ENCODE results near the gene TFIP11.

Gene TFIP11

DNA sequence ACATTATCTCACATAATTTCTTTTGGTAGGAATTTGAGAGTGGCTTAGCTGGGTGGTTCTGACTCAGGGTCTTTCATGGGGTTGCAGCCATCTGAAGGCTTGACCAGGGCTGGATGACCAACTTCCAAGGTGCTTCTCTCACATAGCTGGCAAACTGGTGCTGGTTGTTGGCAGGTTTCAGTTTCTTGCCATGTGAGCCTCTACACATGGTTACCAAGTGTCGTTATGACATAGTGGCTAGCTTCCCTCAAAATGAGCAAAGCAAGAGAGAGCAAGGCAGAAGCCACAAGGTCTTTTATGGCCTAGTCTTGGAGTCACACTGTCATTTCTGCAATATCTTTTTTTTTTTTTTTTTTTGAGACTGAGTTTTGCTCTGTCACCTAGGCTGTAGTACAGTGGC lies 4.2 kb upstream of the TFIP11 start:
- in situ Hi-C loops (cut with MboI; ENCODE audit: low sequenced_read_pairs, unreplicated experiment) = no loop called here
- no peak for DNase-seq (ENCODE audit: low spot score)
- TF ChIP-seq, protein P1, sequence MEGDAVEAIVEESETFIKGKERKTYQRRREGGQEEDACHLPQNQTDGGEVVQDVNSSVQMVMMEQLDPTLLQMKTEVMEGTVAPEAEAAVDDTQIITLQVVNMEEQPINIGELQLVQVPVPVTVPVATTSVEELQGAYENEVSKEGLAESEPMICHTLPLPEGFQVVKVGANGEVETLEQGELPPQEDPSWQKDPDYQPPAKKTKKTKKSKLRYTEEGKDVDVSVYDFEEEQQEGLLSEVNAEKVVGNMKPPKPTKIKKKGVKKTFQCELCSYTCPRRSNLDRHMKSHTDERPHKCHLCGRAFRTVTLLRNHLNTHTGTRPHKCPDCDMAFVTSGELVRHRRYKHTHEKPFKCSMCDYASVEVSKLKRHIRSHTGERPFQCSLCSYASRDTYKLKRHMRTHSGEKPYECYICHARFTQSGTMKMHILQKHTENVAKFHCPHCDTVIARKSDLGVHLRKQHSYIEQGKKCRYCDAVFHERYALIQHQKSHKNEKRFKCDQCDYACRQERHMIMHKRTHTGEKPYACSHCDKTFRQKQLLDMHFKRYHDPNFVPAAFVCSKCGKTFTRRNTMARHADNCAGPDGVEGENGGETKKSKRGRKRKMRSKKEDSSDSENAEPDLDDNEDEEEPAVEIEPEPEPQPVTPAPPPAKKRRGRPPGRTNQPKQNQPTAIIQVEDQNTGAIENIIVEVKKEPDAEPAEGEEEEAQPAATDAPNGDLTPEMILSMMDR (IDR thresholded peaks at IDR 0.05; ENCODE audit: borderline replicate concordance, control extremely low read depth, extremely low read depth, insufficient read depth, missing control alignments) = no peak

DNA sequence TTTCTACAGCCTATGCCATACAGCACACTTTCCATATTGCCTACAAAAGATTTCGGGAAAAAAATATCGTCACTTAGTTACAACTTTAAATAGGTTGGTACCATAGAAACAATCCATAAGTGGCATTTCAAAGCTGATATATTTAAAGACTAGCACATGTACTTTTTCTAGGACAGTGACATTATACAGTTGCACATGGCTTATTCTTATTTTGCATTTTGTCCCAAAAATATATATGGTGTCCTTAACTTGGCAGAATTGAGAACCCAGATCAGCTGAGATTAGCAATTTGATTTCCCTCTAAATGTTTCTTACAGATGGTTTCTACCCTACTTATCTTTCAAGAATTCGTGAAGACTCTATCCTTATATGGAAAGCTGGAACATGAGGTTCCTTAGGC lies 3.7 kb upstream of the TFIP11 start:
- TF ChIP-seq, protein P1 (IDR thresholded peaks at IDR 0.05; ENCODE audit: borderline replicate concordance, control extremely low read depth, extremely low read depth, insufficient read depth, missing control alignments) = no peak
- no peak for DNase-seq (ENCODE audit: low spot score)
- in situ Hi-C loops (cut with MboI; ENCODE audit: low sequenced_read_pairs, unreplicated experiment) = no loop called here

DNA sequence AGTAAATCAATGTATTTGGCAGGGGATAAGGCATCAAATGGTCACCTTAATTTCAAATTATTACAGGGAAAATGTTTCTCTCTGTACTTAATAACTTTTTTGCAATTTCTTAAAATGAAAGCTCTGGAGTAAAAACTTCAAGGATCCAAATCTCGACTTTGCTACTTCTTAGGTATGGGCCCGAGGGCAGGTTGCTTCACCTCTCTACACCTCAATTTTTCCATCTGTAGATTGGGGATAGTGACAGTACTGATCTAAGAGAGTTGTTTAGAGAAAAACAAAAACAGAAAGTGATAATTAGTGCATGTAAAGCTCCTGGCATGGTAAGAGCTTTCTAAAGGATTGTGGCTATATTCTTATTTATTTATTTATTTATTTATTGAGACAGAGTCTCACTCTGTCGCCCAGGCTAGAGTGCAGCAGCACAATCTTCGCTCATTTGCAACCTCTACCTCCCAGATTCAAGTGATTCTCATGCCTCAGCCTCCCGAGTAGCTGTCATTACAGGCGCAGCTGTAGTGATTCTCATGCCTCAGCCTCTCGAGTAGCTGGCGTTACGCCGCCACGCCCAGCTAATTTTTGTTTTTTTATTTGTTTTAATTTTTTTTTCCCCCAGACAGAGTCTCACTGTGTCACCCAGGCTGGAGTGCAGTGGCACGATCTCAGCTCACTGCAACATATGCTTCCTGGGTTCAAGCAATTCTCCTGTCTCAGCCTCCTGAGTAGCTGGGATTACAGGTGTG lies 2.3 kb upstream of the TFIP11 start:
- TF ChIP-seq, protein P1 (IDR thresholded peaks at IDR 0.05; ENCODE audit: borderline replicate concordance, control extremely low read depth, extremely low read depth, insufficient read depth, missing control alignments) = no peak
- in situ Hi-C loops (cut with MboI; ENCODE audit: low sequenced_read_pairs, unreplicated experiment) = no loop called here
- no peak for DNase-seq (ENCODE audit: low spot score)

DNA sequence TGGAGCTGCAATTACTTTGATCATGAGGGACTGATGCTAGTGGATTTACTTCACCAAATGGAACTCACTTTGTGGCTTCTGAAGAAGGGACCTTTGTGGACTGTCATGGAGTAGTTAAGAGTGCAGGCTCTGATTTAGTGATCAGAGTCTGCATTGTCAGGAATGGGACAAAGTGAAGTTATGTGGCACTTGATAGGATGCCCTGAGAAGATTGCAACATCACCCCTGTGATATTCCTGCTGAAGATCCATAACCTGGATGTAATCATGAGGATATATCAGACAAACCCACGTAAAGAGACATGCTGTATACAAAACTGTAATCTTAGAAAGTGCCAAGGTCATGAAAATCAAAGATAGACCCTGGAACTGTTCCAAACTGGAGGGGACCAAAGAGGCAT lies 1.6 kb upstream of the TFIP11 start:
- TF ChIP-seq, protein P1 (IDR thresholded peaks at IDR 0.05; ENCODE audit: borderline replicate concordance, control extremely low read depth, extremely low read depth, insufficient read depth, missing control alignments) = no peak
- in situ Hi-C loops (cut with MboI; ENCODE audit: low sequenced_read_pairs, unreplicated experiment) = no loop called here
- no peak for DNase-seq (ENCODE audit: low spot score)

DNA sequence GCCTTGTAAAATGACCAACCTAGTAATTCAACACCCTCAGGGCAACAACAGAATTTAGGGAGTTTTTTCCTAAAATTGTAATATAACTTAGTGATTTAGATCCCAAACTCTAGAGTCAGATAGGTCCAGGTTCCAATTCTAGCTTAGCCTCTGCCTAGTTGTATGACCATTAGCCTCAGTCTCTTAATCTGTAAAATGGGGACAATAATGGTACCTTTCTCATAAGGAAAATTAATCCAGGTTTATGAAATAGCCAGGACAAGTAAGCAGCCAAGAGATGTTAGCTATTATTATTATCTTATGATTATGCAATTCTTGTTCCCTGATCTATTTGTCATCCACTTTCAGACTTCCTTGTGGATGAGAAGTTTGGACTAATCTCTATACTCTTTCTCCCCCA lies 4.1 kb downstream of the TFIP11 start:
- TF ChIP-seq, protein P1 (IDR thresholded peaks at IDR 0.05; ENCODE audit: borderline replicate concordance, control extremely low read depth, extremely low read depth, insufficient read depth, missing control alignments) = no peak
- in situ Hi-C loops (cut with MboI; ENCODE audit: low sequenced_read_pairs, unreplicated experiment) = no loop called here

DNA sequence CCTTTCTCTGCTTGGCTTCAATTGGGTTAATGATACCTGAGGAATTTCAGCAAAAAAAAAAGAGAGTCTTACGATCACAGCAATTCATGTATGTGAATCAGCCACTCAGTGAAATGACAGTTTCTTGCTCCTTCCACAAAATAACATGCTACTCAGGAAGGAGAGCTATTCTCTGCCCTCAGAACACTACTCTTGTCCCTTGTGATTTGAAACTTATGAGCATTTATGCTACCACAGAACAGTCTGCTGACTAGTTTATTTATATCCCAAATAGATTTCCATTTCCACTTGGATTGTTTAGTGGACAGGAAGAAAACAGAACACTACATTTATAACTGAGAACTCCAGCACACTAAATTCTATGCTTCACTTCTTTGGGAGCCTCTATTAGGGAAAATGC lies 8.5 kb downstream of the TFIP11 start:
- in situ Hi-C loops (cut with MboI; ENCODE audit: low sequenced_read_pairs, unreplicated experiment) = no loop called here
- DNase-seq (ENCODE audit: low spot score) = no peak
- TF ChIP-seq, protein P1 (IDR thresholded peaks at IDR 0.05; ENCODE audit: borderline replicate concordance, control extremely low read depth, extremely low read depth, insufficient read depth, missing control alignments) = no peak

More for the DNA sequence above, 4.1 kb downstream of the TFIP11 start:
- no peak for DNase-seq (ENCODE audit: low spot score)

Measured in GM13976 (cell line).